HG03342 (cell line): ENCODE results near the gene EHMT1.

Source experiments
- ATAC-seq: cut with Tn5 transposase; IDR thresholded peaks from one replicate; pipeline ENCODE4 v1.9.1; 2021; ENCODE audit warnings: mild to moderate bottlenecking, moderate library complexity; ENCODE audit not compliant: unreplicated experiment

EHMT1 gene

DNA sequence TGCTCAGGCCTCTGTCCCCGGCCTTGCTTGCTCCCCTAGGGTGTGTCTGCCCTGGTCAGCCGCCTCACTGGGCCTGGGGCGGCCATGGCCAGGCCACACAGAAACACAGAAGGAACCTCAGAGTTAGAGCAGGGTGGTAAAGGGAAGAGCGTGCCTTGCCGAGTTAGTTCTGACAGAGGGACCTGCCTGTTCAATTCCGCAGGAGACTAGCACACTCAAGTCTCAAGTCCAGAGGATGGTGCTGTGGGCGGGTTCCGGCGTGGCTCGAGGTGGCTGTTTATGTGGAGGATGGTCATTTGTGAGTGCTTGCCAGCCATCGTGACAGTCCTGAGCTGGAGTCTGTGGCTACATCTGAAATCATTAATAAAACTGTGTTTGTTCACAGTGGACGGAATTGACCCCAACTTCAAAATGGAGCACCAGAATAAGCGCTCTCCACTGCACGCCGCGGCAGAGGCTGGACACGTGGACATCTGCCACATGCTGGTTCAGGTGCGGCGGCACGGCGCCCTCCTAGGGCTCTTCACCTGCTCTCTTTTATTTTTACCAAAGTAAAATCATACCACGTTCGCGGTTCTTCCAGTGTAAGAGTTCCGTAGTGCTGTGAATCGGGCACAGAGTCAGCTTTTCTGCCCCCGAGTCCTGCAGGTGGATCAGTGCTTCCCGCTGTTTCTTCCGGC lies 163.2 kb downstream of the EHMT1 start:
- ATAC-seq: no peak

DNA sequence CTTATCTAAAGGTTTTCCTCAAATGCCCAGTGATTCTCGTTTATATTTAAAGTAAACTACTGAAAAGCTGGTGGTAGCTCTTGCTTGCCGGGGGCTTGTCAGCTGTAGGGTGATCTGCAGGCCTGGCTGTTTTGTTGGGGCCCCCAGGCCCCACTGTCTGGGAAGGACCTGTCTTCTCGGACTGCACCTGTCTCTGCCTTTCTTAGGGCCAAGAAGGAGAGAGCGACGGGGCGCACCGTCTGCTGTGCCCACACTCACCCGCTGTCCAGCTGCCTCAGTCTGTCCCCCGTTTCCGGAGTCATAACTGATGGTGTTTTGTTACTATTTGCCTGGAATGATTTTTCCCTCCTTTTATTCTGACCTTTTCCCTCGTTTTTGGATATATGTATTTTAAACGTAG lies 164.7 kb downstream of the EHMT1 start:
- no peak for ATAC-seq

DNA sequence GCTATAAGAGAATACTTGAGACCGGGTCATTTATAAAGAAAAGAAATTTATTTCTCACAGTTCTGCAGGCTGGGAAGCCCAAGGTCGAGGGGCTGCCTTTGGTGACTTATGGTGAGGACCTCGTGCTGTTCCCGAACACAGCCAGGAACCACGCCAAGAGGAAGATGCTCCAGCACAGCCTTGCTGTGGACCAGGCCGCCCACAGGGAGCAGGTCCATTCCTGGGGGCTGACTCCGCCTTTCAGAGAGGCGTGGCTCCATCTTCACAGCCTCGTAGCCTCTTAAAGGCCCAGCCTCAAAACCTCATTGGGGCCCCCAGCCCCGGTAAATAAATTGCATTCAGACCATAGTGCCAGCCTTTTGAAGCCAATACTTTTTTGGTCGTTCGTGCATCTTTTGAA lies 165.2 kb downstream of the EHMT1 start:
- ATAC-seq: no peak

DNA sequence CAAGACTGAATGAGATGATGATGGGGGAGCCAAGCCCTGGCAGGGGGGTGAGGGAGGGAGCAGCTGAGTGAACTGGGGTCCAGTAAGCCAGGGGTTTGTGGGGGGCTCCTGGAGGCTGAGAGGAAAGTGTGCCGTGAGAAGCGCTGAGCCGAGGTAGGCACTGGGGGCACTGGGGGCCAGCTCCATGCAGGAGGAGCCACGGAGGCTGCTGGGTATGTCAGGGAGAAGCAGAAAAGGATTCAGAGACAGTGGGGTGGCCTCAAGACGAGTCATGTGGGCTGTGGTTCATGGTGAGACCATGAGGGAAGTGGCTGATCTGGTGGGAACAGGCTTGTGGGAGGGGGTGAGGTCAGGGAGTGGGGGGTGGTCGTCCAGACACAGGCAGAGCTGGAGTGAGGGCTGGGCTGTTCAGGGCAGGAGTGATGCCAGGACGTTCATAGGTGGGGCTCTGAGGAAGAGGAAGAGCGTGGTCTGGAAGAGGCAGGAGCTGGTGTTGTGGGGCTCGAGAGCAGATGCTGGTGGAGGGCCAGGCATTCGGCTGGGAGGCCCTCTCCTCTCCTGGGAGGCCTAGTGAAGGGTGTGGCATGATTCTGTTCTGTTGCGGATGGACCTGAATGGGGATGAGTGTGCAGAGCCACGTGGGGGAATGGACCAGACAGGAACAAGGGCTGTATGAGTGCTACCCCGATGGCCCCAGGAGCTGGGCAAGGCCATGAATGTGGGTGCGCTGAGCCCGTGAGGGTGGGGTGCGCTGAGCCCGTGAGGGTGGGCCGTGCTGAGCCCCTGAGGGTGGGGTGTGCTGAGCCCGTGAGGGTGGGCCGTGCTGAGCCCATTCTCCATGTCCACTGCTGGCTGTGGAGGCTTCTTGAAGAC lies 166.1 kb downstream of the EHMT1 start:
- no peak for ATAC-seq

DNA sequence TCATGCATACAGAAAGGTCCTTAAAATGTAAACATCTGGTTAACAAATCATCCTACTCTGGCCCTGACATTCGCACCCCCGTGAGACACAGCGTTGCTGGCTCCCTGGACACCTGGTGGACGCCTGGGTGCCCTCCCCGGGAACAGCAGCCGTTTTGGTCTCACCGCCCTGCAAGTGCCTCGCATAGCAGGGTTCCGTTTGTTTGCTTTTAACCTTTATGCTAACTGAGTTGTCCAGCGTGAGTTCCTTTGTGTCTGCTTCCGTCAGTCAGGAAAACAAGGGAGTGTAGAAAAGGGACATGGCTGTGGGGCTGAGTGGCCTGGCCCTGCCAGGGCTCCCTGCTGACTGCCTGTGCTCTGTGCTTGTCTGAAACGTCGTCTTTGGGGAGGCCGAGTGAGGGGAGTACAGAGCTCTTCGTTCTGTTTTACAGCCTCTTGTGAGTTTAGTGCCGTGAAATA lies 166.9 kb downstream of the EHMT1 start:
- ATAC-seq: no peak

DNA sequence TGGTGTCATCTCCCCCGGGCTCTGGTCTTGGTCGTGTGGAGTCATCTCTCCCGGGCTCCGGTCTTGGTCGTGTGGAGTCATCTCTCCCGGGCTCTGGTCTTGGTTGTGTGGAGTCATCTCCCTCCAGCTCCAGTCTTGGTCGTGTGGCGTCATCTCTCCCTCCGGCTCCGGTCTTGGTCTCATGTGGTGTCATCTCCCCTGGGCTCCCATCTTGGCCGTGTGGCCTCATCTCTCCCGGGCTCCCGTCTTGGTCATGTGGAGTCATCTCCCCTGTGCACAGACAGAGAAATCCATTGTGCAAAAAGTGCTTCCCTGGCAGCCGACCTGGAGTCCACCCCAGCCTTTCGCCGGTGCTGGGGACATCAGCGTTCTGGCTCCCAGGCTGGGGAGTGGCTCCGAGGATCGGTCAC lies 167.7 kb downstream of the EHMT1 start:
- ATAC-seq: no peak

DNA sequence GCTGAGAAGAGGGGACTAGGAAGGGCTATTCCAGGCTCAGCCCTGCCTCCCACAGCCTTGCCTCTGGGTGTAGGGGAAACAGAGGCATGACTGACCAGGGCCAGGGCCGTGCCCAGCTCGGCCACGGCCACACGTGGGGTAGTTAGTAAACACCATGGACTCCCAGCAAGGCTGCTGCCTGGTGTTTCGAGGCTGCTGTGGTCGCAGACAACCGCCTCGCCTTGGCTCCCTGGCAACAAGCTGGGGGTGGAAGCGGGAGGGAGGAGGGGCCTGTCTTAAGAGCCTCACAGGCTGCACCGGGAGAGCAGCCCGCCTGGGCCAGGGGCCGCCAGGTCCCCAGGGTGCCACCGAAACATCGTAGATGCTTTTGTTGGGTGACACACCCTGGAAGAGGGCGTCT lies 168.6 kb downstream of the EHMT1 start:
- no peak for ATAC-seq

DNA sequence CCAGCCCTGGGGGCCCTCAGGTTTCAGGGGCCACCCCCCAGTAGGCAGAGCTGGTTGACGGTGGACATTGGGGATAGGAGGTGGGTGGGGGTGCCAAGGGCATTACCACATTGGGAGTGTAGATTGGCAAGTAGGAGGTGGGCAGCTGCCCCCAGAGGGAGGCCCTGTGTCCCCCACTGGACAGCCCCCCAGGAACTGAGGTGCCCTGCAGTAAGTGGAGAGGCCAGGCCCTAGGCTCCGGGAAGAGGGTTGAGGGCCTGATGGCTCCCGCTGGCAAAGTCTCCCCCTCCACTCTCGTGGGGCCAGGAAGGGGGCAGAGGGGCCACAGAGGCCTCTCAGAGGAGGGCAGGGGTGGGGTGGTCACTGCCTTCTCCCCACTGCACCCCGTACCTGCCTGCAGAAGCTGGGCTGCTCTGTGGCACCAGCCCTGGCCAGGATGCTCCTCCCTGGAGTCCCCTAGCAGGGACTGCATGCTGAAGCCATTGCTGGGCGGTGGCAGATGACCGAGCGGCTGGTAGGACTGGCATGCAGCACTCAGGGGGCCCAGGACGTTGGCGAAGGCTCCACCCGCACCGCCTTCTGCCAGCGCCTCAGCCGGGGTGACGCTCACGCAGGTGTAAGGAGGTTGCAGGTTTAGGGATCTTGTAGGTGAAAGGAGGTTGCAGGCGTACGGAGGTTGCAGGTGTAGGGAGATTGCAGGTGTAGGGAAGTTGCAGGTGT lies 169.1 kb downstream of the EHMT1 start:
- no peak for ATAC-seq

DNA sequence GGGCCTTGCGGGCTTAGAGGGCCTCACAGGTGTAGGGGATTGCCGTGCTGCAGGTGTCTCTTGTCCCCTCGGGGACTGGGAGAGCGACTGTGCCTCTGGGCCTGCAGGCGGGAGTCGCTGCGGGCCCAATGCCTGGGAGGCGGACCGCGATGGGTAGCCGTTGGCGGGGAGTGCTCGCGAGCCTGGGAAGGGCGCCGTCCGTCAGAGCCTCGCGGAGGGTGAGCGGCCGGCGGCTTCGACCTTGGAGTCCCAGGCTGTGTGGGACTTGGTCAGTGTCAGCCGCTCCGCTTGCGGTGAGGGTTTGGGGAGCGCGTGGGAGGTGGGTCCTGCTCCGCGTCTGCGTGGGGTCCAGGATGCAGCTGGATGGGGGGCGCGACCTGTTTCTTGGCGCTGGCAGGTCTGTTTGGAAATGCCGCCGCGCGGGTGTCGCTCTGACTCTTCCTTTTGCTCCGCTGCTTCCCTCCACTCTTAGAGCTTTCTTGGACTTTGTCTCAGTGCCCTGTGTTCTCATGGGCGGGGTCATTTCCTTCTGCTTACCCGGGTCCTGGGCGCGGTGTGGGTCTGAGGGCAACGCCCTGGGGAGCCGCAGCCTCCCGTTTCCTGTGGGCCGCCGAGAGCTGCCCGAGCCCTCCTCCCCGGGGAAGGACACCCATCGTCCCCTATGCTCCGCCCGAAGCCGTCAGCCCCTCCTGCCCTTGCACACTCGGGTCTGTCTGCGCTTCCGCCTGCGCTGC lies 169.9 kb downstream of the EHMT1 start:
- ATAC-seq: no peak

DNA sequence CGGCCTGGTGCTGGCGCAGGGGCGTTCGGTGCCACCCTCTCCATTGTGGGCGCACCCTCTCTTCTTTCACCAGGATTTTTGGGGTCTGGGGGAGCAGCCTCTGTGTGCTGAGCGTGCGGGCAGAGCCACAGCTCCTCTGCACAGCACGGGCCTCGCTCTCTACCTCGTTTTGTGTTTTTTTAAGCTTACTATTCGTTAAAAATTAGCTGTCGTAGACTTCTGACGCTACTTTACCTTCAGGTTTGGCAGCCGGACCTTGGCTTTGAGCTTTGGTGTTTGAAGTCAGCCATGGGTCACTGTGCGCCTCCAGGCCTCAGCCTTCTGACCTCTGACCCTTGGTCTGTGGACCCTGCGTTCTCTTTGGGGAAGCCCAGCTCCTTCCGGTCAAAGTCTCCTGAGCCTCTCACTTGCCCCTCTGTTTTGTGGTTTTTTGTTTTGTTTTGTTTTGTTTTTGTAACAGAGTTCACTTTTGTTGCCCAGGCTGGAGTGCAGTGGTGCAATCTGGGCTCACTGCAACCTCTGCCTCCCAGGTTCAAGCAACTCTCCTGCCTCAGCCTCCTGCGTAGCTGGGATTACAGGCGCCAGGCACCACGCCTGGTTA lies 170.6 kb downstream of the EHMT1 start:
- ATAC-seq: no peak

DNA sequence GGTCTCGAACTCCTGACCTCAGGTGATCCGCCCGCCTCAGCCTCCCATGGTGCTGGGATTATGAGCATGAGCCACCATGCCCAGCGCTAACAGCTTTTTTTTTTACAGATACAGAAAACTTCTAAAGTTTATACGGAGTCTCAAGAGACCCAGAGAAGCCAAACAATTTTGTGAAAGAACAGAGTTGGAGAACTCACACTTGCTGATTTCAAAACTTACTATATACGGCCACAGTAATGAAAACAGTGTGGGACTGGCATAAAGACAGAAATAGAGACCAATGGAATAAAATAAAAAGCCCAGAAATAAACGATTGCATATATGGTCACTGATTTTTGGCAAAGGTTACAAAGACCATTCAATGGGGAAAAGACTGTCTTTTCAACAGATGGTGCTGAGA lies 173.1 kb downstream of the EHMT1 start:
- no peak for ATAC-seq

DNA sequence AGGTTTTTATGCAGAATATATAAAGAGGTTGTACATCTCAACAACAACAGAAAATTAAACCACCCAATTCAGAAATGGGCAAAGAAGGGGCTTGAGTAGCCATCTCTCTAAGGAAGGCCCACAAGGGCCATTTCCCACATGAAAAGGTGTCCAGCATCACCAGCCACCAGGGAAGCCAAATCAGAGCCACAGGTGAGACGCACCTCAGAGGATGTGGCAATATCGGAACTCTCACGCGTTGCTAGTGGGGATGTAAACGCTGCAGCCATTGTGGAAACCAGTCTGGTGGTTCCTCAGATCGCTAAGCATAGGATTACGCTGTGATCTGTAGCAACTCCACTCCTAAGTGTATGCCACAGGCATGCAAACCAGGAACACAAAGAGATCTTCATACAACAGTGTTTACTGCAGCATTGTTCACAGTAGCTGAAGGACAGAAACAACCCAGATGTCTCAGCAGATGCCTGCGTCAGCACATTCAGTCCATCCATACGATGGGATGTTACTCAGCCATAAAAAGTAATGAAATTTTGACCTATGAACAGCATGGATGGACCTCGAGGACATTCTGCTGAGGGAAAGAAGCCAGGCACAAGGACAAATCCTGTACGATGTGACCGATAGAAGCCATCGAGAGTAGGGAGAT lies 174.5 kb downstream of the EHMT1 start:
- no peak for ATAC-seq

DNA sequence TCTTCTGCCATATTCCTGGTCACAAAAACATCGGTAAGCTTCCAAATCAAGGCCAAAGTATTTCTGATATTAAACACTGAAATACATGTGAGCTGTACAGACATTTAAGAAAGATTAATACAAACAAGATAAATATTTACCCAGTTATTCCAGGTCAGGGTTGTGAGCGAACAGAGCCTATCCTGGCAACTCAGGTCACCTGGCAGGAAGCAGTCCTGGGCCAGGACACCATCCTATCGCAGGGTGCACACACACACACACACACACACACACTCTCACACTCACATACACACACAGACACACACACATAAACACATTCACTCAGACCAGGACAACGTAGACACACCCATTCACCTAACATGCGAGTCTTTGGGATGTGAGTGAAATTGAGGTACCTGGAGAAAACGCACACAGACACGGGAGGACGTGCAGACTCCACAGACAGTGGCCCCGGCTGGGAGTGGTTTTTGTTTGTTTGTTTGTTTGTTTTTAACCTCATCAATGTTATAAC lies 176.4 kb downstream of the EHMT1 start:
- ATAC-seq: no peak

DNA sequence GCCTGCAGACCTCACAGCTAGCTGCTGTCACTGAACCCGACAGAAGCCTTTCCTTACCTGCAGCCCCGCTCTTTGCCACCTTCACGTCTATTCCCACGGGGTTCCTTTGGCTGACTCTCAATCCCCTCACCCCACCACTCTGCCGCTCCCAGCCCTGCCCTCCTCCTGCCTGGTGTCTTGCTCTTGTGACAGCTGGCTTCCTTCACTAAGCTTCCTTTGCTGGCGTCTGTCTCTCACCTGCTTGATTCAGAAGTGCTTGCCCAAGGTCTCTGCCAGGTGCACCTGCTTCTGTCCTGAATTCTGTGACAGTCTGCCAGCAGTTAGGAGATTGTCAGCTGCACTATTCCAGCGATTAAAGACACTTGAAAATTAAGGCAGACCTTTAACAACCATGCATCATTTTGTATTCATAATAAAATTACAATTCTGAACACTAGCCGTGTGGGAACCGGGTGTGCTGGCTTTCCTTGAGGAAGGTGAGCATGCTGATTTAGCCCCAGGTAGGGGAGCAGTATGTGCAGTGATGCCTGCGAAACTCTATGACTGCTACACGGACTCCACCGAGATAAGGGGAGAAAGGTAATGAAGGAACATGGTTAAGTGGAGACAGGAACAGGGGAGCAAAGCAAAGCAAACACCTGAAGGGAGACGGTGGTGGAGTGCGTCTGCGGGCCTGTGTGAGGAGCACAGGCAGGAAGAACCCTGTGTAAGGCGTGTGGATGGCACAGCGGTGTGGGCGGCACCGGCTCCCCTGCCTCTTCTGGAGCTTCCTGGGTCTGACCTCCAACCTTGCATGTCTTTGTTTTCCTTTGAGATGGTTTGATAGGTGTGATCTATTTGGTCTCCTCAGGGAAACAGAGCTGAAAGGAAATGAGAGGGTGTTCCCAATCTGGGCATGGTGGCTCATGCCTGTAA lies 178.7 kb downstream of the EHMT1 start:
- no peak for ATAC-seq

DNA sequence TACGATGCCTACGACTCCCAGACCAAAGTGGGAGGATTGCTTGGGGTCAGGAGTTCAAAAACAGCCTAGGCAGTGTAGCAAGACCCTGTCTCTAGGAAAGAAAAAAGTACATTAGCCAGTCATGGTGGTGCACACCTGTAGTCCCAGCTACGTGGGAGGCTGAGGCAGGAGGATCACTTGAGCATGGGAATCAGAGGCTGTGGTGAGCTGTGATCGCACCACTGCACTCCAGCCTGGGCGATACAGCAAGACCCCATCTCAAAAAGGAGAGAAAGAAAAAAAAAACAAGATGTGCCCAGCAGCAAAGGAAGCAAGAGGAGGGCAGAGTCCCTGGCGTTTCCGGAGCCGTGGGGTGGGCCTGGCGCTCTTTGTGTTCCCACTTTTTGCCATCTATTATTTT lies 179.3 kb downstream of the EHMT1 start:
- ATAC-seq: no peak

DNA sequence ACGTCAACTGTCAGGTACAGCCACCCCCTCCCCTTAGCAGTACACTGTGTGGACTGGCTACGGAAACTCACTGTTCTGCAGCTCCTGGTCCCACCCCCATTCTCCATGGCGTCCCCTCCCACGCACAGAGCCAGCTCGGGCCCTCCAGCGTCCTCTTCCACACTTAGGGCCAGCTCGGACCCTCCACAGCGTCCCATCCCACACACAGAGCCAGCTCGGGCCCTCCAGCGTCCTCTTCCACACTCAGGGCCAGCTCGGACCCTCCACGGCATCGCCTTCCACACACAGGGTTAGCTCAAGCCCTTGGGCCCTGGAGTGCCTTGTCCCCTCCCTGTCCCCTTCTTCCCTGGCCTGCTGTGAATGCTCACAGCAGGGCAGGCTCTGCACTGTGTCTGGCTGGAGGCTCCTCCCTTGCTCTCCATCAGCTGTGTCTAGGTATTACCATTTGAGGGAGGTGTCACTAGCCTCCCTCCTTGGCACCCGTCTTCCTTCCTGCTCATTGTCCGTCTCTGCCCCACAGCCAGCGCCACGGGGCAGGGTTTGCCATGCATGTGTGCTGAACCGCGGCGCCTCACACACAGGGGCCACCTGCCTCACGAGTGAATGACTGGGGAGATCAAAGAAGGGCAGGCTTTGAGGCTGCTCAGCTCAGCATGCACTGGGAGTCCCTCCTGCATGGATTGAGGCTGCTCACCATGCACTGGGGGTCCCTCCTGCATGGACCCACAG lies 180.3 kb downstream of the EHMT1 start:
- ATAC-seq: no peak

DNA sequence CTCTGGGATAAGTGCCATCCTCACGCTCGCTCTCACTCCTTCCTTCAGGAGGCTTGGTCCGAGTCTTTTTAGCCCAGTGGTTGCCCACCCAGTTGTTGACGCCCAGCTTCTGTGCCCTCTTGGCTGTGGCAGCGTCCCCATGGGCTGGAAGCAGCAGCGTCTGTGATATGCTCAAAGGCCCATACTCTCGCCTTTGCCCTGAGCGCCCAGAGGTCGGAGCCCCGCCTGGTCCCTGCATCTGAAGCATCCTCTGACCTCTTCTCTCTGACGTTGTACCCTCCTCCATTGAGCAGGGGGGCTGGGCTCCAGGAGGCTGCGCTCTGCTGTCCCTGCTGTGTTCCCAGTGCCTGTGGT lies 180.8 kb downstream of the EHMT1 start:
- no peak for ATAC-seq
